ENCODE measurements around the gene NFKBIE. TPM values are rescaled to one million over a fixed set of nuclear protein-coding genes. Genes with fewer than 3 reads are reported as not detected.
A peak's percentile ranks its signal among the peaks of the same experiment; 100 is the strongest.

Gene NFKBIE
- total RNA-seq, 2 experiments from 2014 or later: 13.3 to 17.9 TPM

DNA sequence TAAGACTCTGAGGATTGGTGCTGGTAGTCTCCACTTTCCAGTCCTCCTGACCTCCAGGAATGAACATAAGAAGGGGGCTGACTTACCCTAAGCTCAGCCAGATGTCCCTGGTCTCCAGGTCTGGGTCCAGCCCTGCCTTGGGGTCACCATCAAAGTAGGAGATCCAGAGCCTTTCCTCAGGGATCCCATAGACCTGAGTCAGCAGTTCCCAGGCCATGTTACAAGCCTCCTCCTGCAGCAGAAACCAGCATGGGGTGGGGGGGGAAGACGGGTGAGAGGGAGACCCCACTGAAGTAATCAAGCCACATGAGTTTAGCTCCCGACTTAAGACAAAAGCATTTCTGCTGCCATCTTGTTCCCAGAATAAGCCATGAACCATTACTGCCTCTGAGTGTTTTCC lies 46.0 kb upstream of the NFKBIE start:
- ChIA-PET POLR2A (interaction anchor here (0.7 to 1.4 kb wide), 5 partner anchors 9 to 174 kb away, joined by 3 to 5 read pairs (median 3); no protein-coding TSS in a partner anchor), CTCF (interaction anchor here (1.4 to 15.0 kb wide), 5 partner anchors 15 to 212 kb away, joined by 3 to 182 read pairs (median 12); partner anchors contain the start of gene TMEM151B)
- no peak for DNase-seq
- ATAC-seq: no peak
- peak overlapping the region; percentile 22 for H3K27ac Mint-ChIP-seq
- peaks cover 30% of the 10 kb centered on the region for H3K36me3 Mint-ChIP-seq (ENCODE audit: low read depth)
- no peaks in the 10 kb centered on the region for H3K9me3 Mint-ChIP-seq
- intact Hi-C loops (cut with micrococcal nuclease): no loop called here
- TF ChIP-seq, protein P1, sequence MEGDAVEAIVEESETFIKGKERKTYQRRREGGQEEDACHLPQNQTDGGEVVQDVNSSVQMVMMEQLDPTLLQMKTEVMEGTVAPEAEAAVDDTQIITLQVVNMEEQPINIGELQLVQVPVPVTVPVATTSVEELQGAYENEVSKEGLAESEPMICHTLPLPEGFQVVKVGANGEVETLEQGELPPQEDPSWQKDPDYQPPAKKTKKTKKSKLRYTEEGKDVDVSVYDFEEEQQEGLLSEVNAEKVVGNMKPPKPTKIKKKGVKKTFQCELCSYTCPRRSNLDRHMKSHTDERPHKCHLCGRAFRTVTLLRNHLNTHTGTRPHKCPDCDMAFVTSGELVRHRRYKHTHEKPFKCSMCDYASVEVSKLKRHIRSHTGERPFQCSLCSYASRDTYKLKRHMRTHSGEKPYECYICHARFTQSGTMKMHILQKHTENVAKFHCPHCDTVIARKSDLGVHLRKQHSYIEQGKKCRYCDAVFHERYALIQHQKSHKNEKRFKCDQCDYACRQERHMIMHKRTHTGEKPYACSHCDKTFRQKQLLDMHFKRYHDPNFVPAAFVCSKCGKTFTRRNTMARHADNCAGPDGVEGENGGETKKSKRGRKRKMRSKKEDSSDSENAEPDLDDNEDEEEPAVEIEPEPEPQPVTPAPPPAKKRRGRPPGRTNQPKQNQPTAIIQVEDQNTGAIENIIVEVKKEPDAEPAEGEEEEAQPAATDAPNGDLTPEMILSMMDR (IDR thresholded peaks at IDR 0.05): no peak
- peaks cover 16% of the 10 kb centered on the region for H3K4me1 Mint-ChIP-seq (ENCODE audit: low read depth)
- no peaks in the 10 kb centered on the region for H3K27me3 Mint-ChIP-seq
- peak overlapping the region; percentile 90 for H3K4me3 Mint-ChIP-seq

DNA sequence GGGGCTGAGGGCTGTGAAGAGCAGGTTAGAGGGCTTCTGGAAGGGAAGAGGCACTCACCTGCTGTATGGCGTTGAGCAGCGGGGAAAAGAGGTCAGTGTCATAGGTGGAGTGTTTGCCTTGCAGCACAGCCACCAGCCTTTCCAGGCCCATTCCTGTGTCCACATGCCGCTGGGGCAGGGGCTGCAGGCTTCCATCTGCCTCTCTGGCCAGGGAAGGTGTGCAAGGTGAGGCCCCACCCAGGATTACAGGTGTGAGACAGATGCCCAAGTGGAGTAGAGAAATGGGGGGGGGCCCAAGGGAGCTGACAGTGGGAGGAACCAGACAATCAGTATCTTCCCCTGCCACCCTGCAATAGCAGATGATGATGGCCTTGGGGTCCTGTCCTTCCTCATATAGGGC lies 44.9 kb upstream of the NFKBIE start:
- Mint-ChIP-seq H3K36me3 (ENCODE audit: low read depth) (peaks cover 33% of the 10 kb centered on the region), H3K4me1 (ENCODE audit: low read depth) (peaks cover 16% of the 10 kb centered on the region), H3K27ac (no peak overlapping the region), H3K9me3 (no peaks in the 10 kb centered on the region), H3K4me3 (no peak overlapping the region), H3K27me3 (no peaks in the 10 kb centered on the region)
- CTCF ChIA-PET: interaction anchor here (1.4 to 15.0 kb wide), 4 partner anchors 14 to 41 kb away, joined by 3 to 182 read pairs (median 24); partner anchors contain the start of gene TMEM151B
- ATAC-seq: no peak
- POLR2A ChIA-PET: interaction anchor here (1.0 to 1.4 kb wide), 2 partner anchors 63 to 173 kb away, joined by 3 to 5 read pairs; no protein-coding TSS in a partner anchor
- TF ChIP-seq, protein P1 (IDR thresholded peaks at IDR 0.05): no peak
- no peak for DNase-seq
- intact Hi-C loops (cut with micrococcal nuclease): no loop called here

DNA sequence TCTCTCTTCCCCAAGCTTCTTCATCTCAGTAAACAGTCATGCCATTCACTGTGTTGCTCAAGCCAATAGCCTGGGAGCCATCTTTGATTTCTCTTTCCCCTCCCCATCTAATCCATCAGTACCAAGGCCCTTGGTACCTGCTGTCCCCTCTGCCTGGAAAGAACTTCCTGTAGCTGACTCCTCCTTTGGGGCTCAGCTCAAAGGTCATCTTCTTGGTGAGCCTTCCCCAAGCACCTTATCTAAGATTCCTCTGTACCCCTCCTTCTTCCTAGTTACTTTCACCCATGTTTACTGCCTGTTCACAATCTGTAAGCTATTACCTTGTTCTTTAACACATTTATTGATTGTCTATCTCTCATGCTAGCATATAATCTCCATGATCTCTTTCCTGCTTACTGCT lies 44.3 kb upstream of the NFKBIE start:
- intact Hi-C loops (cut with micrococcal nuclease): no loop called here
- ATAC-seq (no peak), DNase-seq (no peak)
- Mint-ChIP-seq H3K4me3 (no peak overlapping the region), H3K27me3 (no peaks in the 10 kb centered on the region), H3K36me3 (ENCODE audit: low read depth) (peaks cover 36% of the 10 kb centered on the region), H3K4me1 (ENCODE audit: low read depth) (peaks cover 16% of the 10 kb centered on the region), H3K9me3 (no peaks in the 10 kb centered on the region), H3K27ac (peak overlapping the region; percentile 18)
- ChIA-PET CTCF (interaction anchor here (0.9 to 15.0 kb wide), 4 partner anchors 14 to 41 kb away, joined by 3 to 182 read pairs (median 8); partner anchors contain the start of gene TMEM151B), POLR2A (interaction anchor here (1.1 kb wide), 1 partner anchor 11 kb away, joined by 4 read pairs; no protein-coding TSS in a partner anchor)
- TF ChIP-seq, protein P1 (IDR thresholded peaks at IDR 0.05): no peak

DNA sequence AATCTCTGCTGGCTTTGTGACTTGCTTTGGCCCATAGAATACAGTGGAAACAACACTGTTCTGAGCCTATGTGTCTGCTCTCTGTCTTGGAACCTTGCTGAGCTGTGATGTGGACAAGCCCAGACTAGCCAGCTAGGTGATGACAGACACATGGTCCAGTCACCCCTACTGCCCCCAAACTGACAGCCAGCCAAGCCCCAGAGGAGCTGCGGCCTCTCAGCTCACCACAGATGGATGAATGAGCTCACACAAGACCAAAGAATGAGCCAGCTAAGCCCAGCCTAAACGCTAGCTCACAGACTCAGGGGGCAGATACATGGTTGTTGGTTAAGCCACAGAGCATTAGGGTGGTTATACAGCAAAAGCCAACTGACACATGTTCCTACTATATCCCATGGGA lies 43.7 kb upstream of the NFKBIE start:
- ATAC-seq (no peak), DNase-seq (no peak)
- CTCF ChIA-PET: interaction anchor here (0.9 to 15.0 kb wide), 4 partner anchors 13 to 40 kb away, joined by 3 to 182 read pairs (median 8); partner anchors contain the start of gene TMEM151B
- intact Hi-C loops (cut with micrococcal nuclease): no loop called here
- H3K4me3 Mint-ChIP-seq: no peak overlapping the region
- peaks cover 36% of the 10 kb centered on the region for H3K36me3 Mint-ChIP-seq (ENCODE audit: low read depth)
- TF ChIP-seq, protein P1 (IDR thresholded peaks at IDR 0.05): no peak
- H3K4me1 Mint-ChIP-seq (ENCODE audit: low read depth): peaks cover 16% of the 10 kb centered on the region
- POLR2A ChIA-PET: interaction anchor here (1.0 to 2.7 kb wide), 4 partner anchors 10 to 47 kb away, joined by 3 to 10 read pairs (median 4); no protein-coding TSS in a partner anchor
- no peaks in the 10 kb centered on the region for H3K9me3 Mint-ChIP-seq
- no peak overlapping the region for H3K27ac Mint-ChIP-seq
- H3K27me3 Mint-ChIP-seq: no peaks in the 10 kb centered on the region

DNA sequence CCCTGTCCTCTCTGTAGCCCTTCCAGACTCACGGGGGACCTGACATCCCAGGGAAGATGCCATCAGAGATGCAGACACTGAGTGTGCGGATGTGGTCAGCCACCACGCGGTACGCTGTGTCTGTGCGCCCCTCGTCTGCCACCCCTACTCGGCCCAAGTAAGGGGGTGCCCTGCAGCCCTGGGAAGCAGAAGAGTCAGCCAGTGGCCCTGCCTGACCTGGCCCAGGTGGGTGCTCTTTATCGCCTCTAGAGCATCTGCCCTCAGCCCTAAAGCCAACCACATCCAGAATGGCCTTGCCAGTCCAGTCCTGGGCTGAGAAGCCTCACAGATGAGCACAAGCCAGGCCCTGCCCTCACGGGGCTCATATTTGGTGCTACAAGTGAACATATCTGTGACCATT lies 41.9 kb upstream of the NFKBIE start:
- H3K27me3 Mint-ChIP-seq: no peaks in the 10 kb centered on the region
- intact Hi-C loops (cut with micrococcal nuclease): no loop called here
- no peaks in the 10 kb centered on the region for H3K9me3 Mint-ChIP-seq
- H3K36me3 Mint-ChIP-seq (ENCODE audit: low read depth): peaks cover 43% of the 10 kb centered on the region
- ATAC-seq: no peak
- no peak overlapping the region for H3K27ac Mint-ChIP-seq
- ChIA-PET CTCF (interaction anchor here (0.7 to 15.0 kb wide), 3 partner anchors 11 to 38 kb away, joined by 3 to 182 read pairs (median 4); partner anchors contain the start of gene TMEM151B), POLR2A (interaction anchor here (0.8 to 2.7 kb wide), 3 partner anchors 9 to 12 kb away, joined by 3 to 10 read pairs (median 5); no protein-coding TSS in a partner anchor)
- H3K4me3 Mint-ChIP-seq: no peak overlapping the region
- H3K4me1 Mint-ChIP-seq (ENCODE audit: low read depth): peaks cover 9% of the 10 kb centered on the region
- TF ChIP-seq, protein P1 (IDR thresholded peaks at IDR 0.05): no peak
- DNase-seq: no peak

All from activated CD8-positive, alpha-beta T cell treated with anti-CD3 and anti-CD28 coated beads for 36 hours (primary cell).